Measurements from ENCODE around the gene XXYLT1.

DNA sequence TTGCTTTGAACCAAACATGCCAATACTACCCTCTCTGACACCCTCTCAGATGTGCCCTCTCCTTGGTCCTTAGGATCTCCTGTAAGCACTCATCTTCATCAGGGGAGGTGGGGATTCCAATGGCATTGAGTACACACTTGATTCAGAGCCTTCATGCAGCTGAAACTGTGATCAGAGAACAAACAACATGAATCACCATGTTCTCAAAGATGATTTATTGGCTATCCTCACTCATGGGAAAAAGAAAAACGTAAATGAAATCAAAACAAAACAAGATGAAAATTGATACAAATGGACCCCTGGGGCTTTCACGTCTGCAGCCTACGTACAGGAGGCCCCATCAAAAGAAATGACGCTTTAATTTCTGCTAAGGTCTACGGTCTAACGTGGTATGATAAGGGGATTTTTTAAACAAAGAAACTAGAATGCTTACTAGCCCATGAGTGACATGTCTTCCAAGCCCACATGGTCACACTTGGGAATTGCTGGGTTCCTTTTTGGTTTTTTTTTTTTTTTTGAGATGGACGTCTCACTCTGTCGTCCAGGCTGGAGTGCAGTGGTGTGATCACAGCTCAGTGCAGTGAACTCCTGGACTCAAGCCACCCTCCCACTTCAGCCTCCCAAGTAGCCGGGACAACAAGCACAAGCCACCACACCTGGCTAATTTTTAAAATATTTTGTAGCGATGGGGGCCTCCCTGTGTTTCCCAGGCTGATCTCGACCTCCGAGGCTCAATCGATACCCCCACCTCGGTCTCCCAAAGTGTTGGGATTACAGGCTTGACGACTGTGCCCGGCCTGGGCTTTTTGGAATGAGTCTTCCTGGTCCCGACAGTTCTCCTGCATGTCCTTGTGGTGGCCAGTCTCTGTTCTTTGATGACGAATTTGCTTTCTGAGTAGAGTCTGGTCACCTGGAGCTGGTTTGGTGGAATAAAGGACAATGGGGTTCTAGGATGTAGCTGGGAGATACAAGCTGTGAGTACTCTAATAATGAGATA, 202.6 kb downstream of the XXYLT1 start:
- TF ChIP-seq RCOR1 (IDR thresholded peaks at IDR 0.05; ENCODE audit: borderline replicate concordance in 1 of 2, low read depth in 2 of 2, low read length in 2 of 2), result no peak
- no peak for TF ChIP-seq ZBTB17 (CRISPR knock-in tag; IDR thresholded peaks at IDR 0.05)
- no peak for TF ChIP-seq HMG20A (CRISPR knock-in tag; conservative IDR thresholded peaks at IDR 0.05)
- TF ChIP-seq, protein P1, sequence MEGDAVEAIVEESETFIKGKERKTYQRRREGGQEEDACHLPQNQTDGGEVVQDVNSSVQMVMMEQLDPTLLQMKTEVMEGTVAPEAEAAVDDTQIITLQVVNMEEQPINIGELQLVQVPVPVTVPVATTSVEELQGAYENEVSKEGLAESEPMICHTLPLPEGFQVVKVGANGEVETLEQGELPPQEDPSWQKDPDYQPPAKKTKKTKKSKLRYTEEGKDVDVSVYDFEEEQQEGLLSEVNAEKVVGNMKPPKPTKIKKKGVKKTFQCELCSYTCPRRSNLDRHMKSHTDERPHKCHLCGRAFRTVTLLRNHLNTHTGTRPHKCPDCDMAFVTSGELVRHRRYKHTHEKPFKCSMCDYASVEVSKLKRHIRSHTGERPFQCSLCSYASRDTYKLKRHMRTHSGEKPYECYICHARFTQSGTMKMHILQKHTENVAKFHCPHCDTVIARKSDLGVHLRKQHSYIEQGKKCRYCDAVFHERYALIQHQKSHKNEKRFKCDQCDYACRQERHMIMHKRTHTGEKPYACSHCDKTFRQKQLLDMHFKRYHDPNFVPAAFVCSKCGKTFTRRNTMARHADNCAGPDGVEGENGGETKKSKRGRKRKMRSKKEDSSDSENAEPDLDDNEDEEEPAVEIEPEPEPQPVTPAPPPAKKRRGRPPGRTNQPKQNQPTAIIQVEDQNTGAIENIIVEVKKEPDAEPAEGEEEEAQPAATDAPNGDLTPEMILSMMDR (IDR thresholded peaks at IDR 0.05 in 2 of 3, conservative IDR thresholded peaks at IDR 0.05 in 1 of 3; ENCODE audit: insufficient read depth in 2 of 3, low read depth in 1 of 3, low read length in 3 of 3), result no peak
- no peak for TF ChIP-seq RB1 (IDR thresholded peaks at IDR 0.05; ENCODE audit: low read depth)
- TF ChIP-seq, protein P2, sequence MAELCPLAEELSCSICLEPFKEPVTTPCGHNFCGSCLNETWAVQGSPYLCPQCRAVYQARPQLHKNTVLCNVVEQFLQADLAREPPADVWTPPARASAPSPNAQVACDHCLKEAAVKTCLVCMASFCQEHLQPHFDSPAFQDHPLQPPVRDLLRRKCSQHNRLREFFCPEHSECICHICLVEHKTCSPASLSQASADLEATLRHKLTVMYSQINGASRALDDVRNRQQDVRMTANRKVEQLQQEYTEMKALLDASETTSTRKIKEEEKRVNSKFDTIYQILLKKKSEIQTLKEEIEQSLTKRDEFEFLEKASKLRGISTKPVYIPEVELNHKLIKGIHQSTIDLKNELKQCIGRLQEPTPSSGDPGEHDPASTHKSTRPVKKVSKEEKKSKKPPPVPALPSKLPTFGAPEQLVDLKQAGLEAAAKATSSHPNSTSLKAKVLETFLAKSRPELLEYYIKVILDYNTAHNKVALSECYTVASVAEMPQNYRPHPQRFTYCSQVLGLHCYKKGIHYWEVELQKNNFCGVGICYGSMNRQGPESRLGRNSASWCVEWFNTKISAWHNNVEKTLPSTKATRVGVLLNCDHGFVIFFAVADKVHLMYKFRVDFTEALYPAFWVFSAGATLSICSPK (IDR thresholded peaks at IDR 0.05; ENCODE audit: borderline replicate concordance), result no peak

All from K562 (cell line).